ENCODE measurements around the gene ITGAD. TPM values are rescaled to one million over a fixed set of nuclear protein-coding genes. Genes with fewer than 3 reads are reported as not detected.

The ITGAD gene
- not detected for total RNA-seq

DNA sequence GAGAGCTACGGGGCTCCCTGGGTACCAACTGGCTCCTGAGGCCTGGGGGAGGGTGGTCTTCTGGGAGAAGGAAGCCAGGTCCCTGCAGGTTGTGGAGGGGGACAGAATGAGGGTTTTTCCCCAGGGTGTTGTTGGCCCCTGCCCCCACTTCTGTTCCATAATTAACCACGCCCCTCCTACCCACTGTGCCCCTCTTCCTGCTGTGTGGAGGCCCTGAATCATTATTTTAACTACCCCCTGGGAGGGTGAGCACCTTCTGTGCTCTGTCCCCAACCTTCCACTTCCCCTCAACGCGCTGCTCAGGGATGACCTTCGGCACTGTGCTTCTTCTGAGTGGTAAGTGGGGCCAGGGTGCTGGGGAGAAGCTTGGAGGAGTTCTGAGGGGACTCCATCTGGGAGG, at the start of gene ITGAD:
ITGAD (plus strand) TSS at position 280 of the 400 bp plus-strand sequence; CDS start at position 306, 26 bp downstream.
- no peak for DNase-seq

DNA sequence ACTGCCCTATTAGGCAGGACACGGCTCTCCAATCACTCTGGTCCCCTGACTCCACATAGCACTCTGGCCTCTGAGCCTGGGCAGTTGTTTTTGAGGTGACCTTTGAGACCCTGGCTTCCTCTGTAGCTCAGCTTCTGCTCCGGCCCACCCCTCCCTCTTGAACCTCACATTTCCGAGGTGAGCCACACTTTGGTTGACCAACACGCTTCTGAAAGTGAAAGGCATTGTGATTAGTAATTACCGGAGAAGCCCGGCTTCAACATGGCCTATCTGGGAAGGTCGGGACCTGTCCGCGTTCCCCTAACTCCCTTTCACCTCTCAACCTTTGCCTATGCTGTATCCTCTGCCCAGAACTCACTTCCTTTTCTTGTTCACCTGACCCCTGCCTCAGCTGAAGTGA, 48.4 kb upstream of the ITGAD start:
- no peak for DNase-seq

DNA sequence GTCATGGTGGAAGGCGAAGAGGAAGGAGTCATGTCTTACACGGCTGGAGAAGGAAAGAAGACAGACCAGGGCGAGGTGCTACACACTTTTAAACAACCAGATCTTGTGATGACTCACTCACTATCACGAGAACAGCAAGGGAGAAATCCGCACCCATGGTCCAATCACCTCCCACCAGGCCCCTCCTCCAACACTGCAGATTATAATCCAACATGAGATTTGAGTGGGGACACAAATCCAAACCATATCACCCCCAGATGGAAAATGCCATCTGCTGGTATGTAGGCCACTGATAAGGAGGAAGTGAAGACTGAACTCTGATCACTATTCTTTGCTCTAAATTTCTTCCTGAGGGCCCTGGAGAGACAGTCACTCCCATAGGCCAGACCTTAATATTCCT, 45.7 kb upstream of the ITGAD start:
- DNase-seq = no peak

DNA sequence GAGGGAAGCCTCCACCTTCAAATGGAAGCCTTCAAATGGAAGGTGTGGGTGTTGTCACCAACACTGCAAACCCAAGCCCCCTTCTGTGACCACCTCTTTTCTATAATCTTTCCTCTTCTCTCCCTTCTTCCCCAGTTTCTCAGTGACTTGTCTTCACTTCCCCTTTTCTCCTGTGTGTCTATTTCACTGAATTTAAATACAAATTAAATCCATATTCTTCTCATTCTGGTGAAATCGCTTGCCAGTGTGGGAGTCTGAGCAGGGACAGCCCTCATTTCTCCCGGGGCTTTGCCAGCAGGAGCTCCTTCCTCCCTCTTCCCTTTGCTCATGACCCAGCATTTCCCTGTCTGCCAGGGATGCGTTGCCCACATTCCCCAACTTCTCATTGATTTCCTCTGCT, 44.6 kb upstream of the ITGAD start:
- no peak for DNase-seq

DNA sequence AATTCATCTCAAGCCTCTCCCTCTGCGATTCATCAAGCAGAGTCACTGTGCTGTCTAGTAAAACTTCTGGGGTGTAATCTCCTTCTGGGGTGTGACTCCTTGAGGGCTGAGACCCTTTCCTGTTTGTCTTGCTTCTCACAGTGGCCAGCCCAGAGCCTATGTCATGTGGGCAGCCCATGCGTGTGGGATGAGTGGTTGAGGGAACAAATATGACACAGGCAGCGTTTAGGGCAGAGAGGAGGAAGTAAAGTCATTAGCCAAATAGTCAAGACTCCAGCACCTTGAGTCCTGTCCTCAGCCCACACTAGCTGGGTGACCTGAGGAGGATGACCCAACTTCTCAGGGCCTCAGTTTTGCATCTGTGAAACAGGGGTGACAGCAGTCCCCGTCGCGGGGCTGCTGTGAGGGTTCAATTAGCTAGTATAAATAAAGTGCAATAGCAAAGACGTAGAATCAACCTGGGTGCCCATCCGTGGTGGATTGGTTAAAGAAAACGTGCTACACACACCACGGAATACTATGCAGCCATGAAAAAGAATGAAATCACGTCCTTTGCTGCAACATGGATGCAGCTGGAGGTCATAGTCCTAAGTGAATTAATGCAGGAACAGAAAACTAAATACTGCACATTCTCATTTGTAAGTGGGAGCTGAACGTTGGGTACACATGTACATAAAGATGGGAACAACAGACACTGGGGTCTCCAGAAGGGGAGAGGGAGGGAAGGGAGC, 42.7 kb upstream of the ITGAD start:
- DNase-seq = no peak

DNA sequence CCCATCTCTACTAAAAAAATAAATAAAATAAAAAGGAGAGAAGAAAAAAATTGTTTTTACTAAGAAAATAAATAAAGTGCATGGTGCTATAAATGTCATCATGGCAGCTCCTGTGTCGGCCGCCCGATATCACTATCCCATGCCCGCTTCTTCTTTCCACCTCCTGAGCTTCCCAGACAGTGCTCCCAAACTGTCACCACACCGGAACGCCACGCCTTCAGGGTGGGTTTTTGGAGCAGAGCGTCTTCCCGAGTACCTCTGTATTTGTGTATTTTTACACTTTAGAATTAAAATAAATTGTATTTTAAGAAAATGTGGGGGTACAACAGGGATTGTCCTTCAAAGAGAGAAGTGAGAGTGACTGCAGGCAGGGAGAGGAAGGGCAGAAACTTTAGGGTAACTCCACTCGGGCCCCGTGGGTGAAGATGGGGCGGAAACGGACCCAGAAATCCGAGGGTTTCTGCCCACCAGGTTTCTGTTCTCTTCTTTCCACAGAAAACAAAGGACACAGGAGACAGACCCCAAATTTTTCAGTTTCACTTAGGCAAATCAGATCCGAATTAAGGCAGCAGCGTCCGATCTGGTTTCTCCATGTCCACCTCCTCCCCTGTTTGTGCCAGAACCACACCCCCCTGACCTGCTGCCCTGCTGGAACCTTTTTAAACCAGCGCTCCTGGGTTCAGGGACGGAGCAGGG, 41.7 kb upstream of the ITGAD start:
- DNase-seq = no peak

DNA sequence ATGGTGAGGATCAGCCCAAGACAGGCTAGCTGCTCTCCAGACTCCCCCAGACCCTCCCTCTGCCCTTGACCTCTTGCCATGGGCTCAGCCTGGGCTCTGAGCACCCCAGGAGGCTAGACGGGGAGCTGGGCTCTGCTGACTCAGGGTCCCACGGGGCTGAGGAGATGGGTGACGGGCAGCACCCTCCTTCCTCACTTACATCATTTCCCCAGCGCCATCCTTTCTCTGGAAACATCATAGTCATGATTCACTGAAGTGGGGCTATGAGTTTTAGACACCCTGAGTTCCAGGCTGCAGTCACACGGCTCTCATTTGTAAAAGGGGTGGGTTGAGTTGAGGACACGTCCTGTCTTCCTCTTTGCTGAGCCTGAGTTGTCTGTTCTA, 41.2 kb upstream of the ITGAD start:
- DNase-seq = no peak

DNA sequence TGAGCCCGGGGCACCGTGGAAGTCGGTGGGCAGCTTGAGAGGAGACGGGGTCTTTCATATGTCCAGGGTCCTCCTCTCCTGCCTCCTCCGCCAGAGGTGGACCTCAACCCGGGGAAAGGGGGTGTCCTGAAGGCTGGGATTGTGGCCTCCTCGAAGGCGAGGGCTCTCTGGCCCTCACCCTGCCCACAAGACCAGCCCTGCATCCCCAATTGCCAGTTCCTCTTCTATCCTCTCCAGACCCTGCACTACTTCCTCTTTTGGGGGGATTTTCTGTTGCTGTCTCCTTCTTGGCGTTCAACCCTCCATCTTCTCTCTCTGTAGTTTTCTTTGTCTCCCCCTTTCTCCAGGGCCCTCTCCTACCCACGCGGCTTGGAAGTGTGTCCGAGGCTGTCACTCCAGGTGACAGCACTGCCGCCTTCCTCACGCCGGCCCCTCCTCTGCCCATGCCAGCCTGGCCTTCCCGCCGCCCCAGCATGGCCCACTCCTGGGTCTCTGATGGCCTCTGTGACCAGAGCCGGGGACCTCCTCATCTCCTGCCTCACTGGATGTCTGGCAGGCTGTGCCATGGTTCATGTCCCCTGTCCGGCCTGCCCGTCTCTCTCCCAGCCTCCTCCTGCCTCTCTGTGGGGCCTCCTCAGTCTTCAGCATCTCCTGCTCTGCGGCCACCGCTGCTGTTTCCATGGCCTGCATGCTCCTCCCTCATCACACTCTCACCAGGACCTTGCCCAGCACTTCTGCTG, 40.6 kb upstream of the ITGAD start:
- DNase-seq = no peak

DNA sequence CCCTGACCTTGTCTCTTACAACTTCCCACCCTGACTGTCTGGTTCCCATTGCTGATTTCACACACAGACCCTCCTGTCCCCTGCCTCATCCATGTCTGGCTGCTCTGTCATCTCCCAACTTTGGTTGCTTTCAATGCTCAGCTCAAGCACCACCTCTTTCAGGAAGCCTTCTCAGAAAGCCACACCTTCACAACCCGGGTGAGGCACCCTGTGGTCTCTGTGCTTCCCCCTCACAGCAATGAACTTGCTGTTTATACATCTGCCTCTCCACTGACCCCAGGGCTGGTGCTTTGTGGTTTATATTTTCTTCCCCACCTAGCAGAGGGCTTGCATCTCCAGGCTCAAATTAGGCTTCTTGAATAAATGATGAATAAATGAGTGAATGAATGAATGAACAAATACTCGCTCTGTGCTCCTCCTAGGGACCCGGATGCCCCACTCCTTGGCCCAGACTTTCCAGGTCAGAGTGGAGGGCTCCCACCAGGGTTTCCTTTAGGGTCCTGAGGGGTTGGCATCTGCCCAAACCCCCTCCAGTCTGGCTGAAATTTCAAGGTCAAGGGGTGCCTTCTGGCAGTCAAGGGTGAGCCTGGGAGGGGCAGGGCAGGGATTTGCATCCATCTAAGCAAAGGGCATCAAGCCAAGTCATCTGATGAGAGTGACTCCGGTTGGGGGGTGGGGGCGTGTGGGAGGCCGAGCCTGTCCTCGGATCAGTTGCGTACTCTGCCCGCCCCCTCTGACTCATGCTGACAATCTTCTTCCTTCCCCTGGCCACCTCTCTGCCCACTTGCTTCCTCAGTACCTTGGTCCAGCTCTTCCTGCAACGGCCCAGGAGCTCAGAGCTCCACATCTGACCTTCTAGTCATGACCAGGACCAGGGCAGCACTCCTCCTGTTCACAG, 38.5 kb upstream of the ITGAD start, which contains the start of gene ITGAX:
ITGAX (plus strand) TSS at position 783 of the 898 bp plus-strand sequence; CDS start at position 862, 79 bp downstream.
- DNase-seq = no peak

DNA sequence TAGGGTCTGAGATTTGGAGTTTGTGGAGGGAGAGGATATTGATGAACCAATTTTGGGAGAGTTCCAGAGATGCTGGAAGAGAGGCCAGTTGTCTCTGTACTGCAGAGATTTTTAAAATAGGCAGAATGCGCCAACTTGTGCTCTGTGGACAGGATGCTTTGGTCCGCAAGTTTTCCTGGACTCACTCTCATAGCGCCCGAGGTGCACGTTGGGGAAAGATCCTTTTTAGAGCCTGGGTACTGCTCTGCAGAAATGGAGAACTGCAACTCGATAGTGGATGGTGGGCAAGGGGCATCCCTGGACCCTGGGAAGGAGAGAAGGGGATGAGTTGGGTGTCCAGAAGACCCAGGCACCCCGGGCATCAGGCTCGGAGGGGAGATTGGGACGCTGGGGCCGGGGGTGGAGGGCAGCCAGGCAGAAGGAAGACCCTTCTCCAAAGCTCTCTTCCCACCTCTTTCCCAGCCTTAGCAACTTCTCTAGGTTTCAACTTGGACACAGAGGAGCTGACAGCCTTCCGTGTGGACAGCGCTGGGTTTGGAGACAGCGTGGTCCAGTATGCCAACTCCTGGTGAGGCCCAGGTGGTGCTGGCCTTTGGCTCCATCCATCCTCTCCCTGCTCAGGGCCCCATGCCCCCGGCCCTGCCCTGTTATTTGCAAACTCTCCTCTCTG, 37.6 kb upstream of the ITGAD start:
- no peak for DNase-seq

DNA sequence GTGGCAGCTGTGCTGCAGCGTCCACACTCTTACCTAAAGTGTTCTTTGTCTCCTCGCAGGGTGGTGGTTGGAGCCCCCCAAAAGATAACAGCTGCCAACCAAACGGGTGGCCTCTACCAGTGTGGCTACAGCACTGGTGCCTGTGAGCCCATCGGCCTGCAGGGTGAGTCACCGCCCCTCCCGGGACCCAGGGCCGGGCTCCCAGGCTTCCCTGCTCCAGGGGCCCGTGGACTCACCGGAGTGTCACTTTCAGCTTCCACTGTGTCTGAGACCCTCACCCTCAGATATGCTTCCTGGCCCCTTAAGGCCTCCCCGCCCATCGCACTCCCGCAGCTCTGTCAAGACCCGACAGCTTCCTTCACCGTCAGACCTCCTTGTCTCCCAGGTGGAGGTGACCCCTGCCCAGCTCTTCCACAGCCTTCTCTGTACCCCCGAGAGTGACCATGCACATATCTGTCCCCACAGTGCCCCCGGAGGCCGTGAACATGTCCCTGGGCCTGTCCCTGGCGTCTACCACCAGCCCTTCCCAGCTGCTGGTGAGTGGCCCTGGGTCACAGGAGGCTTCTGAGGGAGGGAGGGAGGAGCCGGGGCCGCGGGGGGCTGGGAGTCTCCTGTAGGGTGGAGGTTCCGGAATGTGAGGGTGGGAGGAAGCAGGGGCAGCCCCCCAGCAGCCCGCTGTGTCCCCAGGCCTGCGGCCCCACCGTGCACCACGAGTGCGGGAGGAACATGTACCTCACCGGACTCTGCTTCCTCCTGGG, 36.4 kb upstream of the ITGAD start:
- DNase-seq = no peak

DNA sequence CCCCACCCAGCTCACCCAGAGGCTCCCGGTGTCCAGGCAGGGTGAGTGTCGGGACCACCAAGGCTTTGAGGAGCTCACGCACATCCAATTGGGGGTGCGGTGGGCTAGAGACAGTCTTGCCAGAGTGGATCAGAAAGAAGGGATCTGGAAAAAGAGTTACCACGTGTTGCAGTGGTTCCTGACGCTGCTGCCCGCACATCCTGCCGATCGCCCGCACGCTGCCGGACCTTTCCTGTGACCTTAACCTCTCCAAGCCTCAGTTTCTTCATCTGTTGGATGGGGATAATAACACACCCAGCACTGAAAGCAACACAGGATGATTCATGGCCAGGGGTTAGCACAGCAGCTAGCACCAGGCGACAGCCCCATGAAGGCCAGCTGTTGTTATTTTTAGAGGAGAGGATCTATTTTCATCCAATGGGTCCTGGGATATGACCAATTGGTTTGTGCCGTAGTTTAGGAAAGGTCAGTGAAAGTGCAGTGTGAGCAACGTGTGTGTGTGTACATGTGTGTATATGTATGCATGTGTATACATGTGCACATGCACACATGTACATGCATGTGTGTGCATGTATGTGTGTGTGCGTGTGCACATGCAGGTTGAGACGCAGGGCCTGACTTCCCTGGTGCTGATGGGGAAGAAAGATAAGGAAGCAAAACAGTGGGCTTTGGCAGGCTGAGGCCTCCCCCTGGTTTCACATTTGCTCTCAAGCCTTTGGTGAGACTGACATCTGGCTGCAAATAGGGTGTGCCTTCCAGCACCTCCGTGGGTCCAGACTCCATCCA, 35.6 kb upstream of the ITGAD start:
- DNase-seq = no peak

DNA sequence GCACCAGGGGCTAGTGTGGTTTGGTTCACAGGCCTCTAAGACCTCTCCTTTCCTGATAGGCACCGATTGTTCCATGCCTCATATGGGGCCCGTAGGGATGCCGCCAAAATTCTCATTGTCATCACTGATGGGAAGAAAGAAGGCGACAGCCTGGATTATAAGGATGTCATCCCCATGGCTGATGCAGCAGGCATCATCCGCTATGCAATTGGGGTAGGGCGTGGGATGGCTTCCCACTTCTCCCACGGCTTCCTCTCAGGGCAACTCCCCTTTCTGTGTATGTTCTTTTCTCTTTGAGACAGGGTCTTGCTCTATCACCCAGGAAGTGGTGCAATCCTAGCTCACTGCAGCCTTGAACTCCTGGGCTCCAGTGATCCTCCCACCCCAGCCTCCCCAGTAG, 32.9 kb upstream of the ITGAD start:
- no peak for DNase-seq

DNA sequence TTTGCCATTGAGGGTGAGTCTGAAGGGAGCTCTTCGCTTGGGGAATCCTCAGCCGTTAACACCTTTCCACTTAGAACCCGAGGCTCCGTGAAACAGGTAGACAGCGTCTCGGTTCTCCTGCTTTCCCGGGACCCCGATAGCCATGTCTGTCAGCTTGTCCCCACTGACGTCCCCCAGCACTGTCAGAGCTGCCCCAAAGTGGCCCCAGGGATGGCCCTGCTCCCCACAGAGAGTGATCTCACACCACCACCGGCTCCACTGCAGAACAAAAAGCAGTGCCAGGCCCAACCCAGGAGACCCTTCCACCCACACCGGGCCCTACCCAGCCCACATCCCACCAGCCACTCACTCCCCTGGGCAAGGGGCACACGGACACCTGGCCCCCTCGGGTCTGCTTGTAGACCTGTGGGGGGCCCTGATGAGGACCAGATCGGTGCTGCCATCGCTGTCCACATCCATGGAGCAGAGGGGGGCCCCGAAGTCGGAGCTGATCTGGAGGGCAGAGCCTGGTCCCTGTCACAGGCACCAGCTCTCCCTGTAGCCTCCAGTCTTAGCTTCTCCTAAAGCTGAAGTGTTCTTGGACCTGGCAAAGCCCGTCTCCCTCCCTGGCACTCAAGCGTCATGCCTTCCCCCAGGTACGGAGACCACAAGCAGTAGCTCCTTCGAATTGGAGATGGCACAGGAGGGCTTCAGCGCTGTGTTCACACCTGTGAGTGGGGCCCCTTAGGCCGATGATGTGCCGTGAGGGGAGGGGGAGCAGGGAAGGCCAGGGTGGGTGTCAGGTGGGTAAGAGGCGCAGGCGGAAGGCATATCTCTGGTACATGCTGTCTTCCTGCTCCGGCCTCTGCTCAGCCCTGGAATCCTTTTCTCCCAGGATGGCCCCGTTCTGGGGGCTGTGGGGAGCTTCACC, 31.7 kb upstream of the ITGAD start:
- no peak for DNase-seq

DNA sequence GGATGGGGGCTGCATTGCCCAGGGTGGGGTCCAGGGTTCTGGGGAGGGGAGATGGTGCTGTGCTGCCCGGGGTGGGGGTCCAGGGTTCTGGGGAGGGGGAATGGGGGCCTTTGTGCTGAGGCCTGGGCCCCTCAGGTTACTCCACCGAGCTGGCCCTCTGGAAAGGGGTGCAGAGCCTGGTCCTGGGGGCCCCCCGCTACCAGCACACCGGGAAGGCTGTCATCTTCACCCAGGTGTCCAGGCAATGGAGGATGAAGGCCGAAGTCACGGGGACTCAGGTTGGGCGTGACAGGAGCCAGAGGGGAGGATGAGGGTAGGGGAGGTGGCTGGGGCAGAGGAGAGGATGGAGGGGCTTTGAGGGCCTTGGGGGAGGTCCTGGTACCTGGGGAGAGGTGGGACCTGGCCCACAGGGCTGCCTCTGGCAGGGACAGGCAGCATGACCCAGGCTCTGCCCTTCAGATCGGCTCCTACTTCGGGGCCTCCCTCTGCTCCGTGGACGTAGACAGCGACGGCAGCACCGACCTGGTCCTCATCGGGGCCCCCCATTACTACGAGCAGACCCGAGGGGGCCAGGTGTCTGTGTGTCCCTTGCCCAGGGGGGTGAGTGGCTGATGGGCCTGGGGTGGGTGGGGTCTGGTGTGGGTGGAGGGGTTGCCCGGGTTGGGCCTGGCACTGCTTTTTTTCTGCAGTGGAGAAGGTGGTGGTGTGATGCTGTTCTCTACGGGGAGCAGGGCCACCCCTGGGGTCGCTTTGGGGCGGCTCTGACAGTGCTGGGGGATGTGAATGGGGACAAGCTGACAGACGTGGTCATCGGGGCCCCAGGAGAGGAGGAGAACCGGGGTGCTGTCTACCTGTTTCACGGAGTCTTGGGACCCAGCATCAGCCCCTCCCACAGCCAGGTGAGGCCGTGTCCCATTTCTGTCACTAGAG, 30.4 kb upstream of the ITGAD start:
- no peak for DNase-seq

DNA sequence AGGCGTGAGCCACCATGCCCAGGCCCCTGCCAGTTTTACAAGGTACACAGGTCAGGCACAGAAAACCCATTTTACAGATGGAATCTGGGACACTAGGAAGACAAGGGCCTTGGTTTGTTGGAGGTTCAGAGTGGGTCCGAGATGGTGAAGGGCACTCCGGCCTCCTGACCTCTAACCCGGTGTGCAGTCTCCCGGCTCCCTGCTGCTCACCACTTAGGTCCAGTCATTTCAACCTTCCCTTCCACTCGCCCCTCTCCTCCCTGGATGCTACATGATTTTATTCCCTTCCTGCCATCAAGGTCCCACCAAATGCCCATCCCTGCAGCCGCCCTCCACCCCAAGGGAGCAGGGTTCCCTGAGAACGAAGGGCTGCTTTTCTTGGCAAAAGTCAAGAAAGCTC, 29.4 kb upstream of the ITGAD start:
- DNase-seq = no peak

DNA sequence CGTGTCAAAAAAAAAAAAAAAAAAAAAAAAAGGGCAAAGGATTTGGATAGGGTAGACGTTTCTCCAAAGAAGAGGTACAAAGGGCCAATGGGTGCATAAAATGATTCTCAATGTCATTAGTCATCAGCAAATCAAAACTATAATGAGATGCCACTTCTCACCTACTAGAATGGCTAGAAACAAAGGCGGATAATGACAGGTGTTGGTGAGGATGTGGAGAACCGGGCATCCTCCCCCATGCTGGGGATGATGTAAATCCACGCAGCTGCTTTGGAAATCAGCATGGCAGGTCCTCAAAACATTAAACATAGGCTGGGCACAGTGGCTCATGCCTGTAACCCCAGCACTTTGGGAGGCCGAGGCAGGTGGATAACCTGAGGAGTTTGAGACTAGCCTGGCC, 28.7 kb upstream of the ITGAD start:
- DNase-seq = no peak

Measured in effector CD4-positive, alpha-beta T cell (primary cell).